Measurements from ENCODE around the gene NOS3. TPM values are rescaled to one million over a fixed set of nuclear protein-coding genes. Genes with fewer than 3 reads are reported as not detected.

Gene NOS3
- total and polyA plus RNA-seq, 2 experiments from 2014 or later = 0.32 to 0.83 TPM

- Histone ChIP-seq H3K36me3 (ENCODE audit: low read depth) (no peaks in the 10 kb centered on the region), H3F3A (ENCODE audit: insufficient read depth) (no peaks in the 10 kb centered on the region), H3K9me2 (ENCODE audit: insufficient read depth) (no peaks in the 10 kb centered on the region), H3K4me2 (ENCODE audit: unreplicated experiment) (no peak overlapping the region), H3K9me3 (ENCODE audit: low read depth) (no peaks in the 10 kb centered on the region), H3K4me3 (no peak overlapping the region), H3K79me2 (ENCODE audit: insufficient read depth) (no peaks in the 10 kb centered on the region), H3K4me1 (ENCODE audit: insufficient read depth) (no peaks in the 10 kb centered on the region), H4K20me1 (ENCODE audit: insufficient read depth) (no peaks in the 10 kb centered on the region), H2AFZ (no peak overlapping the region), H3K27me3 (replicated peaks; ENCODE audit: insufficient read depth) (peaks cover 6% of the 10 kb centered on the region; the same call in 1 of the 2 replicates), H3K9ac (no peak overlapping the region), H3K27ac (no peak overlapping the region)
- in situ Hi-C loops (cut with MboI) = no loop called here
- no peak for DNase-seq
- WGBS, 2 experiments (ENCODE audit: low coverage in 1 of 2, low lambda C conversion rate in 2 of 2, missing lambda C conversion rate in 2 of 2) = 64 to 72% methylated on average over 23 to 27 of the region's 27 CpGs
- TF ChIP-seq EZH2phosphoT487 (IDR thresholded peaks at IDR 0.05; ENCODE audit: insufficient read depth, low read depth) (no peak), EZH2 (IDR thresholded peaks at IDR 0.05; ENCODE audit: insufficient read depth, poor library complexity, severe bottlenecking) (no peak)
These were observed 44.2 kb upstream of the NOS3 start for GRCh38 chr7:150946421-150947240.

- H3K27ac ChIP-seq = no peak overlapping the region
- DNase-seq = no peak
- H3K79me2 ChIP-seq (ENCODE audit: insufficient read depth) = no peaks in the 10 kb centered on the region
- in situ Hi-C loops (cut with MboI) = no loop called here
- no peak overlapping the region for H2AFZ ChIP-seq
- H3K27me3 ChIP-seq (replicated peaks; ENCODE audit: insufficient read depth) = peaks cover 6% of the 10 kb centered on the region; the same call in 1 of the 2 replicates
- no peaks in the 10 kb centered on the region for H3K9me2 ChIP-seq (ENCODE audit: insufficient read depth)
- WGBS, 2 experiments (ENCODE audit: low coverage in 1 of 2, low lambda C conversion rate in 2 of 2, missing lambda C conversion rate in 2 of 2) = 7 to 10% methylated on average over 19 to 30 of the region's 31 CpGs
- no peak overlapping the region for H3K4me3 ChIP-seq
- H3K4me1 ChIP-seq (ENCODE audit: insufficient read depth) = no peaks in the 10 kb centered on the region
- no peaks in the 10 kb centered on the region for H3F3A ChIP-seq (ENCODE audit: insufficient read depth)
- no peaks in the 10 kb centered on the region for H3K9me3 ChIP-seq (ENCODE audit: low read depth)
- TF ChIP-seq EZH2 (IDR thresholded peaks at IDR 0.05; ENCODE audit: insufficient read depth, poor library complexity, severe bottlenecking) = no peak
- no peak for TF ChIP-seq EZH2phosphoT487 (IDR thresholded peaks at IDR 0.05; ENCODE audit: insufficient read depth, low read depth)
- no peaks in the 10 kb centered on the region for H4K20me1 ChIP-seq (ENCODE audit: insufficient read depth)
- H3K36me3 ChIP-seq (ENCODE audit: low read depth) = no peaks in the 10 kb centered on the region
- H3K4me2 ChIP-seq (ENCODE audit: unreplicated experiment) = no peak overlapping the region
- no peak overlapping the region for H3K9ac ChIP-seq
These were observed 43.5 kb upstream of the NOS3 start for GRCh38 chr7:150947241-150947745.

GRCh38 chr7:150947761-150948651, 42.8 kb upstream of the NOS3 start:
- Histone ChIP-seq H3K27me3 (replicated peaks; ENCODE audit: insufficient read depth) (0 out of 2 replicates have a peak, but pooled peaks cover 6% of the 10 kb centered on the region), H3F3A (ENCODE audit: insufficient read depth) (no peaks in the 10 kb centered on the region), H4K20me1 (ENCODE audit: insufficient read depth) (no peaks in the 10 kb centered on the region), H3K36me3 (ENCODE audit: low read depth) (no peaks in the 10 kb centered on the region), H2AFZ (no peak overlapping the region), H3K27ac (no peak overlapping the region), H3K4me3 (no peak overlapping the region), H3K4me1 (ENCODE audit: insufficient read depth) (no peaks in the 10 kb centered on the region), H3K9me3 (ENCODE audit: low read depth) (no peaks in the 10 kb centered on the region), H3K4me2 (ENCODE audit: unreplicated experiment) (no peak overlapping the region), H3K9ac (no peak overlapping the region), H3K9me2 (ENCODE audit: insufficient read depth) (no peaks in the 10 kb centered on the region), H3K79me2 (ENCODE audit: insufficient read depth) (no peaks in the 10 kb centered on the region)
- in situ Hi-C loops (cut with MboI) = no loop called here
- WGBS, 2 experiments (ENCODE audit: low coverage in 1 of 2, low lambda C conversion rate in 2 of 2, missing lambda C conversion rate in 2 of 2) = 22 to 33% methylated on average over 17 to 32 of the region's 34 CpGs
- TF ChIP-seq EZH2phosphoT487 (IDR thresholded peaks at IDR 0.05; ENCODE audit: insufficient read depth, low read depth) (no peak), EZH2 (IDR thresholded peaks at IDR 0.05; ENCODE audit: insufficient read depth, poor library complexity, severe bottlenecking) (no peak)
- DNase-seq = no peak

- Histone ChIP-seq H3K27ac (no peak overlapping the region), H3K4me1 (ENCODE audit: insufficient read depth) (no peaks in the 10 kb centered on the region), H3K4me3 (no peak overlapping the region), H3K9ac (no peak overlapping the region), H3K79me2 (ENCODE audit: insufficient read depth) (no peaks in the 10 kb centered on the region), H3K27me3 (replicated peaks; ENCODE audit: insufficient read depth) (0 out of 2 replicates have a peak, but pooled peaks cover 6% of the 10 kb centered on the region), H3F3A (ENCODE audit: insufficient read depth) (no peaks in the 10 kb centered on the region), H3K36me3 (ENCODE audit: low read depth) (no peaks in the 10 kb centered on the region), H4K20me1 (ENCODE audit: insufficient read depth) (no peaks in the 10 kb centered on the region), H2AFZ (no peak overlapping the region), H3K4me2 (ENCODE audit: unreplicated experiment) (no peak overlapping the region), H3K9me3 (ENCODE audit: low read depth) (no peaks in the 10 kb centered on the region), H3K9me2 (ENCODE audit: insufficient read depth) (no peaks in the 10 kb centered on the region)
- TF ChIP-seq EZH2 (IDR thresholded peaks at IDR 0.05; ENCODE audit: insufficient read depth, poor library complexity, severe bottlenecking) = no peak
- TF ChIP-seq EZH2phosphoT487 (IDR thresholded peaks at IDR 0.05; ENCODE audit: insufficient read depth, low read depth) = no peak
- in situ Hi-C loops (cut with MboI) = no loop called here
- no peak for DNase-seq
- WGBS, 2 experiments (ENCODE audit: low coverage in 1 of 2, low lambda C conversion rate in 2 of 2, missing lambda C conversion rate in 2 of 2) = 64 to 69% methylated on average over 13 to 15 of the region's 15 CpGs
These were observed 42.0 kb upstream of the NOS3 start for GRCh38 chr7:150948791-150949251.

Data from GM23248 (cell line).